Measurements from ENCODE around the gene HCST.
A peak's percentile ranks its signal among the peaks of the same experiment; 100 is the strongest.
"Not testable (repeated sequence)": the region's sequence is repeated elsewhere in the genome, so short reads cannot be mapped to it uniquely, and the experiment has no call there.

Gene HCST
- total RNA-seq = 31.9 reads per million, percentile 58 among the genes with 10 or more reads in this experiment

- peak; percentile 39 for DNase-seq
Observed at GRCh38 chr19:35901854-35902661, at the start of gene HCST. Gene HCST (plus strand): TSS chr19:35902529. CDS start chr19:35902594, 65 bp downstream.

- DNase-seq = no peak
Observed at GRCh38 chr19:35853038-35853756, 49.1 kb upstream of the HCST start.

- DNase-seq = no peak
Observed at GRCh38 chr19:35856546-35857149, 45.7 kb upstream of the HCST start, which contains the start of gene KIRREL2. Gene KIRREL2 (plus strand): TSS chr19:35856911. CDS start chr19:35857120, 209 bp downstream.

GRCh38 chr19:35858311-35858710, 44.0 kb upstream of the HCST start:
- DNase-seq = no peak

- DNase-seq = no peak
Observed at GRCh38 chr19:35859414-35859813, 42.9 kb upstream of the HCST start.

GRCh38 chr19:35860436-35860817, 41.9 kb upstream of the HCST start:
- DNase-seq = no peak

GRCh38 chr19:35860818-35861639, 41.3 kb upstream of the HCST start:
- DNase-seq = no peak

- DNase-seq = no peak
Observed at GRCh38 chr19:35861640-35862160, 40.6 kb upstream of the HCST start.

- no peak for DNase-seq
Observed at GRCh38 chr19:35862528-35862927, 39.8 kb upstream of the HCST start.

- DNase-seq = no peak
Observed at GRCh38 chr19:35863018-35863417, 39.3 kb upstream of the HCST start.

- DNase-seq = peak; percentile 35
Observed at GRCh38 chr19:35868172-35868822, 34.0 kb upstream of the HCST start, which contains the start of gene APLP1. Gene APLP1 (plus strand): TSS chr19:35868574. CDS start chr19:35868637, 63 bp downstream.

- no peak for DNase-seq
Observed at GRCh38 chr19:35868823-35869326, 33.5 kb upstream of the HCST start.

GRCh38 chr19:35869327-35870123, 32.8 kb upstream of the HCST start:
- DNase-seq = peak; percentile 65

GRCh38 chr19:35870124-35870736, 32.1 kb upstream of the HCST start:
- DNase-seq = not testable (repeated sequence)

- DNase-seq = no peak
Observed at GRCh38 chr19:35870798-35871197, 31.5 kb upstream of the HCST start.

- no peak for DNase-seq
Observed at GRCh38 chr19:35871611-35872010, 30.7 kb upstream of the HCST start.

GRCh38 chr19:35872180-35872579, 30.1 kb upstream of the HCST start:
- DNase-seq = no peak

GRCh38 chr19:35874392-35874930, 27.9 kb upstream of the HCST start:
- DNase-seq = no peak

GRCh38 chr19:35879068-35879467, 23.3 kb upstream of the HCST start:
- DNase-seq = no peak
